Natural killer cell (primary cell): Measurements from ENCODE around the gene NAV2. TPM values are rescaled to one million over a fixed set of nuclear protein-coding genes. Genes with fewer than 3 reads are reported as not detected.

Source experiments
- ATAC-seq, 3 donors: fragments of 150-1000 bp in 2 of 3; fragments of 200-7000 bp in 1 of 3; cut with Tn5 transposase; 1 replicate in 1 of 3; 2 replicates in 2 of 3; pipeline ENCODE4 v1.10.0; 2021; ENCODE audit warnings: mild to moderate bottlenecking in 2 of 3, moderate library complexity in 2 of 3
- DNase-seq, 2 donors: peaks; one replicate each; pipeline versions ENCODE4 v3.0.0 to v3.0.0-alpha.2; 2013 to 2021; ENCODE audit warnings: mixed read lengths in 1 of 2
- H3K27ac ChIP-seq: one replicate; pipeline ENCODE4 v1.5.1; 2013; ENCODE audit warnings: mild to moderate bottlenecking, low read length
- H3K27me3 ChIP-seq: one replicate; pipeline ENCODE4 v1.6.1; 2013; ENCODE audit warnings: low read length; ENCODE audit not compliant: control insufficient read depth, insufficient read depth
- H3K36me3 ChIP-seq: one replicate; pipeline ENCODE4 v1.6.1; 2013; ENCODE audit warnings: low read length; ENCODE audit not compliant: control insufficient read depth, insufficient read depth
- H3K4me1 ChIP-seq: one replicate; pipeline ENCODE4 v1.6.1; 2013; ENCODE audit warnings: low read length; ENCODE audit not compliant: control insufficient read depth, insufficient read depth
- H3K4me3 ChIP-seq: one replicate; pipeline ENCODE4 v1.5.1; 2013; ENCODE audit warnings: low read length
- H3K9me3 ChIP-seq: one replicate; pipeline ENCODE4 v1.6.1; 2013; ENCODE audit warnings: low read length; ENCODE audit not compliant: control insufficient read depth, insufficient read depth
- H3K27ac Mint-ChIP-seq, 2 donors: one replicate each; pipeline ENCODE4 v1.8.0; 2022; ENCODE audit warnings: mild to moderate bottlenecking in 2 of 2, mixed read lengths in 2 of 2, moderate library complexity in 1 of 2
- H3K27me3 Mint-ChIP-seq, 2 donors: one replicate each; pipeline ENCODE4 v1.8.0; 2022; ENCODE audit warnings: low read depth in 2 of 2, mixed read lengths in 2 of 2
- H3K36me3 Mint-ChIP-seq: one replicate; pipeline ENCODE4 v1.8.0; 2022; ENCODE audit warnings: mixed read lengths
- H3K4me1 Mint-ChIP-seq, 2 donors: one replicate each; pipeline ENCODE4 v1.8.0; 2022; ENCODE audit warnings: mixed read lengths in 2 of 2
- H3K4me3 Mint-ChIP-seq: one replicate; pipeline ENCODE4 v1.8.0; 2022; ENCODE audit warnings: mild to moderate bottlenecking, moderate library complexity, mixed read lengths
- H3K9me3 Mint-ChIP-seq, 2 donors: one replicate each; pipeline ENCODE4 v1.8.0; 2022; ENCODE audit warnings: mixed read lengths in 2 of 2
- CTCF ChIP-seq: fragments of 200-600 bp; IDR thresholded peaks from one replicate; pipeline ENCODE4 v1.8.0; 2022; ENCODE audit warnings: antibody characterized with exemption
- WGBS: methylation state at CpG from one replicate; pipeline ENCODE4 v1.1.7; 2013; ENCODE audit warnings: missing lambda C conversion rate; ENCODE audit not compliant: insufficient coverage; 5-methylcytosine and 5-hydroxymethylcytosine counted together
- intact Hi-C: fragments of 100-400 bp; cut with micrococcal nuclease; formaldehyde crosslinking; loops from one replicate; pipeline ENCODE4 v1.14.2; 2022
- total RNA-seq, 4 donors: library from RNA; stranded (reverse); fragments of 120-200 nt in 1 of 4; gene quantifications; one replicate each; pipeline versions ENCODE4 v1.2.3 to v1.2.4, GENCODE V29; 2013 to 2022

Gene NAV2
- total RNA-seq, 3 donors from 2014 or later (not counting 1 experiment from before 2014, with no cell fraction given) = 0.14 to 1.6 (median 0.43) TPM

- no peak for TF ChIP-seq CTCF
- H3K27ac Mint-ChIP-seq = no peak overlapping the region
- no peak overlapping the region for H3K27ac ChIP-seq
- H3K36me3 Mint-ChIP-seq = no peaks in the 10 kb centered on the region
- H3K27me3 Mint-ChIP-seq = peaks cover 6 to 29% of the 10 kb centered on the region in 2 donors
- H3K36me3 ChIP-seq = no peaks in the 10 kb centered on the region
- WGBS = no CpG with 5 or more reads among the region's 1 CpG
- no peak overlapping the region for H3K4me3 Mint-ChIP-seq
- ATAC-seq (no peak), DNase-seq (no peak)
- no peaks in the 10 kb centered on the region for H3K27me3 ChIP-seq
- H3K9me3 Mint-ChIP-seq = no peaks in the 10 kb centered on the region
- no peaks in the 10 kb centered on the region for H3K9me3 ChIP-seq
- intact Hi-C loops = no loop called here
- no peaks in the 10 kb centered on the region for H3K4me1 ChIP-seq
- H3K4me1 Mint-ChIP-seq = no peaks in the 10 kb centered on the region
- no peak overlapping the region for H3K4me3 ChIP-seq
These were observed 203.2 kb downstream of the NAV2 start for GRCh38 chr11:19915808-19916207.

GRCh38 chr11:19917069-19917468 is 204.4 kb downstream of the NAV2 start:
- Histone ChIP-seq H3K4me1 (no peaks in the 10 kb centered on the region), H3K9me3 (no peaks in the 10 kb centered on the region), H3K27ac (no peak overlapping the region), H3K36me3 (no peaks in the 10 kb centered on the region), H3K27me3 (no peaks in the 10 kb centered on the region), H3K4me3 (no peak overlapping the region)
- Mint-ChIP-seq H3K4me3 (no peak overlapping the region), H3K27ac (no peak overlapping the region), H3K36me3 (no peaks in the 10 kb centered on the region), H3K27me3 (peaks cover 6 to 34% of the 10 kb centered on the region in 2 donors), H3K4me1 (no peaks in the 10 kb centered on the region), H3K9me3 (no peaks in the 10 kb centered on the region)
- TF ChIP-seq CTCF = no peak
- no CpG with 5 or more reads among the region's 1 CpG for WGBS
- intact Hi-C loops = no loop called here
- DNase-seq (no peak), ATAC-seq (no peak)

- intact Hi-C loops = no loop called here
- no peak overlapping the region for H3K27ac Mint-ChIP-seq
- no peaks in the 10 kb centered on the region for H3K4me1 ChIP-seq
- 93% methylated on average over 5 of the region's 5 CpGs for WGBS
- H3K4me1 Mint-ChIP-seq = no peaks in the 10 kb centered on the region
- no peaks in the 10 kb centered on the region for H3K9me3 Mint-ChIP-seq
- no peak for TF ChIP-seq CTCF
- DNase-seq (no peak), ATAC-seq (no peak)
- H3K27me3 ChIP-seq = no peaks in the 10 kb centered on the region
- peaks cover 6 to 48% of the 10 kb centered on the region in 2 donors for H3K27me3 Mint-ChIP-seq
- H3K9me3 ChIP-seq = no peaks in the 10 kb centered on the region
- no peaks in the 10 kb centered on the region for H3K36me3 ChIP-seq
- no peak overlapping the region for H3K27ac ChIP-seq
- H3K36me3 Mint-ChIP-seq = no peaks in the 10 kb centered on the region
- H3K4me3 Mint-ChIP-seq = no peak overlapping the region
- H3K4me3 ChIP-seq = no peak overlapping the region
These were observed 205.8 kb downstream of the NAV2 start for GRCh38 chr11:19918302-19919049.

GRCh38 chr11:19919050-19919561 is 206.5 kb downstream of the NAV2 start:
- no peak for TF ChIP-seq CTCF
- Mint-ChIP-seq H3K27ac (no peak overlapping the region), H3K4me1 (no peaks in the 10 kb centered on the region), H3K4me3 (no peak overlapping the region), H3K27me3 (peaks cover 9 to 52% of the 10 kb centered on the region in 2 donors), H3K9me3 (no peaks in the 10 kb centered on the region), H3K36me3 (no peaks in the 10 kb centered on the region)
- 91% methylated on average over 7 of the region's 7 CpGs for WGBS
- Histone ChIP-seq H3K27ac (no peak overlapping the region), H3K36me3 (no peaks in the 10 kb centered on the region), H3K4me3 (no peak overlapping the region), H3K9me3 (no peaks in the 10 kb centered on the region), H3K27me3 (no peaks in the 10 kb centered on the region), H3K4me1 (no peaks in the 10 kb centered on the region)
- intact Hi-C loops = no loop called here
- no peak for DNase-seq
- ATAC-seq = no peak
